Caco-2 (cell line): ENCODE results near the gene GRID1. TPM values are rescaled to one million over a fixed set of nuclear protein-coding genes. Genes with fewer than 3 reads are reported as not detected.

Experiments used
- BruUV-seq: library from RNA; stranded (reverse); fragments of 400-500 nt; replicated peaks from 2 replicates; lab custom pipeline; 2021; lab: Mats Ljungman, UMichigan
- CTCF ChIA-PET: fragments of 300-600 bp; sonication (Branson Sonifier 250); formaldehyde crosslinking; loops from one replicate; lab custom pipeline; 2022; ENCODE audit warnings: antibody characterized with exemption; lab: Charles Lee
- POLR2A ChIA-PET: fragments of 300-600 bp; sonication (Branson Sonifier 250); formaldehyde crosslinking; loops from one replicate; lab custom pipeline; 2022; ENCODE audit warnings: antibody characterized with exemption; lab: Charles Lee
- DNase-seq, 2 experiments: peaks; one replicate each; pipeline versions ENCODE4 v3.0.0 to v3.0.0-alpha.2; 2020 to 2022
- H3K27me3 ChIP-seq: replicated peaks from 2 replicates; pipeline ENCODE4 v1.6.0; 2011; ENCODE audit warnings: low read length; ENCODE audit not compliant: control insufficient read depth, insufficient read depth
- H3K36me3 ChIP-seq: 2 replicates; pipeline ENCODE4 v1.5.1; 2011; ENCODE audit warnings: low read length; ENCODE audit not compliant: control insufficient read depth, insufficient read depth
- H3K4me1 ChIP-seq: fragments of 250-450 bp; sonication (Bioruptor Pico); 2 replicates; pipeline ENCODE4 v1.5.1; 2020; ENCODE audit warnings: mild to moderate bottlenecking
- H3K4me3 ChIP-seq: 2 replicates; pipeline ENCODE4 v1.5.1; 2011; ENCODE audit warnings: low read depth, mild to moderate bottlenecking, control low read depth, low read length
- H3K9me3 ChIP-seq: fragments of 250-450 bp; sonication (Bioruptor Pico); 2 replicates; pipeline ENCODE4 v1.5.1; 2020; ENCODE audit warnings: mild to moderate bottlenecking, moderate library complexity
- H3K27ac Mint-ChIP-seq: one replicate; pipeline ENCODE4 v1.8.0; 2022; ENCODE audit warnings: mixed read lengths; ENCODE audit not compliant: unreplicated experiment
- H3K27me3 Mint-ChIP-seq: one replicate; pipeline ENCODE4 v1.8.0; 2022; ENCODE audit warnings: mixed read lengths; ENCODE audit not compliant: insufficient read depth, unreplicated experiment
- H3K36me3 Mint-ChIP-seq: one replicate; pipeline ENCODE4 v1.8.0; 2022; ENCODE audit warnings: mild to moderate bottlenecking, mixed read lengths; ENCODE audit not compliant: insufficient read depth, unreplicated experiment
- H3K4me1 Mint-ChIP-seq: one replicate; pipeline ENCODE4 v1.8.0; 2022; ENCODE audit warnings: low read depth, mixed read lengths; ENCODE audit not compliant: unreplicated experiment
- H3K4me3 Mint-ChIP-seq: one replicate; pipeline ENCODE4 v1.8.0; 2022; ENCODE audit warnings: mild to moderate bottlenecking, moderate library complexity, mixed read lengths; ENCODE audit not compliant: unreplicated experiment
- H3K9me3 Mint-ChIP-seq: one replicate; pipeline ENCODE4 v1.8.0; 2022; ENCODE audit warnings: mixed read lengths; ENCODE audit not compliant: unreplicated experiment
- CTCF ChIP-seq, 2 experiments: fragments of 200-600 bp in 1 of 2; IDR thresholded peaks; 1 replicate in 1 of 2; 2 replicates in 1 of 2; pipeline versions ENCODE4 v1.5.1 to v1.8.0; 2011 to 2022; ENCODE audit warnings: antibody characterized with exemption in 1 of 2, control low read depth in 1 of 2, inconsistent platforms in 1 of 2, low read depth in 1 of 2, low read length in 1 of 2, mild to moderate bottlenecking in 1 of 2, moderate library complexity in 1 of 2; ENCODE audit not compliant: insufficient read depth in 1 of 2, severe bottlenecking in 1 of 2, unreplicated experiment in 1 of 2
- intact Hi-C: fragments of 100-400 bp; cut with micrococcal nuclease; formaldehyde crosslinking; loops from one replicate; pipeline ENCODE4 v1.10.0; 2022; ENCODE audit not compliant: unreplicated experiment
- total RNA-seq: library from RNA; stranded (reverse); gene quantifications from 2 replicates; pipeline ENCODE4 v1.2.3, GENCODE V29; 2022

Gene GRID1
- total RNA-seq, 1 experiment from 2014 or later = 8.0 TPM

GRCh38 chr10:86287110-86287793 lies 79.3 kb downstream of the GRID1 start:
- Mint-ChIP-seq H3K27ac (no peak overlapping the region), H3K4me3 (no peak overlapping the region), H3K9me3 (no peaks in the 10 kb centered on the region), H3K36me3 (no peaks in the 10 kb centered on the region), H3K27me3 (peaks cover 4% of the 10 kb centered on the region), H3K4me1 (no peaks in the 10 kb centered on the region)
- H3K27me3 ChIP-seq = no peaks in the 10 kb centered on the region
- TF ChIP-seq CTCF (IDR thresholded peaks at IDR 0.05; ENCODE audit: insufficient read depth in 1 of 2, low read depth in 1 of 2, low read length in 1 of 2, severe bottlenecking in 1 of 2, unreplicated experiment in 1 of 2) = no peak
- no peaks in the 10 kb centered on the region for H3K4me1 ChIP-seq
- ChIA-PET POLR2A (no interaction called here), CTCF (no interaction called here)
- no peak overlapping the region for H3K4me3 ChIP-seq
- no peaks in the 10 kb centered on the region for H3K9me3 ChIP-seq
- no peaks in the 10 kb centered on the region for H3K36me3 ChIP-seq
- no TSS peak for BruUV-seq
- intact Hi-C loops = no loop called here
- no peak for DNase-seq

- ChIA-PET POLR2A (no interaction called here), CTCF (no interaction called here)
- Mint-ChIP-seq H3K9me3 (no peaks in the 10 kb centered on the region), H3K4me1 (no peaks in the 10 kb centered on the region), H3K36me3 (no peaks in the 10 kb centered on the region), H3K27me3 (peaks cover 4% of the 10 kb centered on the region), H3K27ac (no peak overlapping the region), H3K4me3 (no peak overlapping the region)
- intact Hi-C loops = no loop called here
- DNase-seq = no peak
- TF ChIP-seq CTCF (IDR thresholded peaks at IDR 0.05; ENCODE audit: insufficient read depth in 1 of 2, low read depth in 1 of 2, low read length in 1 of 2, severe bottlenecking in 1 of 2, unreplicated experiment in 1 of 2) = no peak
- no peaks in the 10 kb centered on the region for H3K36me3 ChIP-seq
- H3K4me3 ChIP-seq = no peak overlapping the region
- no peaks in the 10 kb centered on the region for H3K4me1 ChIP-seq
- no peaks in the 10 kb centered on the region for H3K9me3 ChIP-seq
- no TSS peak for BruUV-seq
- H3K27me3 ChIP-seq = no peaks in the 10 kb centered on the region
Measured at GRCh38 chr10:86286236-86287109, 80.1 kb downstream of the GRID1 start.

GRCh38 chr10:86285136-86285790 lies 81.3 kb downstream of the GRID1 start:
- no peak overlapping the region for H3K27ac Mint-ChIP-seq
- no peak overlapping the region for H3K4me3 ChIP-seq
- BruUV-seq = no TSS peak
- H3K36me3 ChIP-seq = no peaks in the 10 kb centered on the region
- no peak overlapping the region for H3K4me3 Mint-ChIP-seq
- ChIA-PET CTCF (no interaction called here), POLR2A (no interaction called here)
- H3K4me1 Mint-ChIP-seq = no peaks in the 10 kb centered on the region
- no peaks in the 10 kb centered on the region for H3K4me1 ChIP-seq
- H3K9me3 ChIP-seq = no peaks in the 10 kb centered on the region
- no peak for TF ChIP-seq CTCF (IDR thresholded peaks at IDR 0.05; ENCODE audit: insufficient read depth in 1 of 2, low read depth in 1 of 2, low read length in 1 of 2, severe bottlenecking in 1 of 2, unreplicated experiment in 1 of 2)
- H3K27me3 Mint-ChIP-seq = peaks cover 9% of the 10 kb centered on the region
- intact Hi-C loops = no loop called here
- no peaks in the 10 kb centered on the region for H3K36me3 Mint-ChIP-seq
- no peaks in the 10 kb centered on the region for H3K27me3 ChIP-seq
- H3K9me3 Mint-ChIP-seq = peaks cover 9% of the 10 kb centered on the region
- no peak for DNase-seq
